ENCODE results near the gene NBEA.
A peak's percentile ranks its signal among the peaks of the same experiment; 100 is the strongest.
"Not testable (repeated sequence)": the region's sequence is repeated elsewhere in the genome, so short reads cannot be mapped to it uniquely, and the experiment has no call there.

The NBEA gene

DNA sequence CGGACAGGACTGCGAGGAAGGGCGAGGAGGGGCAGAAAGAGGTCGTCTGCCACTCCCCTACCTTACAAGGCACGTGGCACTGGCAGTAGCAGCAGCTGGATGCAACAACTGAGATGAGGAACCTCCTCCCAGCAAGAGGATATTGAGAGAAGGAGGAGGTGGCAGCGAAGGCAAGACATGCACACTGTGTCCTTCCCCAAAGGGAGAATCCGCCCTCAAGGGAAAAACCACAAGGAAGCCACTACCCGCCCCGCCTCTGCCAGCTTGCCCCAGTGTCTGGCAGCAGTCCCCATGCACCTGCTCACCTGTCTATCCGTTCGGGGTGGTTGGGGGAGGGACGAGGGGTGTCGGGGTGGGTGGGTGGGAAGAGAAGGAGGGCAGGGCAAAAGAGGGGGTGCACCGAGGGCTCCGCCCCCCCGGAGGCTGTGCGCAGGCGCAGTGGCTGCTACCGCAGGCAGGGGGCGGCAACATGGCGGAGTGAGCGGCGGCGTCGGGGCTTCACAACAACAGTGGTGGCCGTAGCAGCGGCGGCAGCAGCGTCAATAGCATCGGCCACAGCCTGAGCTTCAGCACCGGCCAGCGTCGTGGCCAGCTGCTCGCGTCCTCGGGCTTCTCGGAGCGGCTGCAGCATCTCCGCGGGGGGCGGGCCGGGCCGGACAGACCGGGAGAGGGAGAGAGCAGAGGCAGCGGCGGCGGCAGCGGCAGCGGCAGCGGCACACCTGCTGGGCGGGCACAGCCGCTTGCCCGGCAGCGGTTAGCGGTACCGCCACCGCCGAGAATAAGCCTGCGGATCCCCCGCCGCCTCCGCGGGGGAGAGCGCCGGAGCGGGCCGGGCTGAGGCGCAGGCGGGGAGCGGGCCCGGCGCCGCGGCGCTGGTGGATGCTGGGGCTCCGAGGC lies at the start of gene NBEA:
NBEA (plus strand) TSS at position 436 of the 897 bp plus-strand sequence. CDS start 551 bp downstream, outside the sequence.
- peak; percentile 13 to 19 for DNase-seq (ENCODE audit: low read depth in 2 of 2)

- no peak for DNase-seq (ENCODE audit: low read depth in 2 of 2)
Observed at GRCh38 chr13:34894756-34895155, 47.3 kb upstream of the NBEA start.

DNA sequence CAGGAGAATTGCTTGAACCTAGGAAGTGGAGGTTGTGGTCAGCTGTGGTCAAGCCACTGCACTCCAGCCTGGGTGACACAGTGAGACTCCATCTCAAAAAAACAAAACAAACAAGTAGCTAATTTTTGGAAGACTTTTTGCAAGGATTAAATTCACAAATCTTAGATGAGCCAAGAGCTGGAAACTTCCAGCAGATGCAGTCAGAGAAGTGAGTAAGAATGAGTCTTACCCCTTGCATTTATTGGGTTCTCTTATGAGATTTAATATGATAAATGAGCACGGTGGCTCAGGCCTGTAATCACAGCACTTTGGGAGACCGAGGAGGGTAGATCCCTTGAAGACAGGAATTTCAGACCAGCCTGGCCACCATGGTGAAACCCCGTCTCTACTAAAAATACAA lies 44.9 kb upstream of the NBEA start:
- DNase-seq (ENCODE audit: low read depth in 2 of 2), result no peak

- no peak for DNase-seq (ENCODE audit: low read depth in 2 of 2)
Observed at GRCh38 chr13:34899888-34900287, 42.2 kb upstream of the NBEA start.

GRCh38 chr13:34900288-34900739 lies 41.8 kb upstream of the NBEA start:
- DNase-seq (ENCODE audit: low read depth in 2 of 2), result no peak

- DNase-seq (ENCODE audit: low read depth in 2 of 2), result no peak
Observed at GRCh38 chr13:34901572-34901971, 40.5 kb upstream of the NBEA start.

DNA sequence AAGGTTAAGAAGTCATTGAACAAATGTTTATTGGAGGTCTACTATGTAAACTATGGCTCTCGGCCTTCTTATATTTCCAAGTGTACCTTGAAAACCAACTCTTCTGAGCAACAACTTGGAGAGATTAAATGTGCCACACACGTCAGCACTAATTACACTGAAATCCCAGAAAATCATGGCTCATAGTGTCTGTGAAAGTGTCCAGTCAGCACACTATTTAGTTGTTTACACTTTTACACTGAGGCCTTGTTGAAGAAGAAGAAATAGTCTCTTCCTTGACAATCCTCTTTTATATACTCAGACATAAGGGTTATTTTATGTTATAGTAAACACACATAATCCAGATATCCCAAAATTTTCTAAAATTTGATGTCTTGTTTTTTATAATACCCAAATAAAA lies 30.9 kb upstream of the NBEA start:
- DNase-seq (ENCODE audit: low read depth in 2 of 2), result no peak

GRCh38 chr13:34913040-34913439 lies 29.0 kb upstream of the NBEA start:
- DNase-seq (ENCODE audit: low read depth in 2 of 2), result no peak

DNA sequence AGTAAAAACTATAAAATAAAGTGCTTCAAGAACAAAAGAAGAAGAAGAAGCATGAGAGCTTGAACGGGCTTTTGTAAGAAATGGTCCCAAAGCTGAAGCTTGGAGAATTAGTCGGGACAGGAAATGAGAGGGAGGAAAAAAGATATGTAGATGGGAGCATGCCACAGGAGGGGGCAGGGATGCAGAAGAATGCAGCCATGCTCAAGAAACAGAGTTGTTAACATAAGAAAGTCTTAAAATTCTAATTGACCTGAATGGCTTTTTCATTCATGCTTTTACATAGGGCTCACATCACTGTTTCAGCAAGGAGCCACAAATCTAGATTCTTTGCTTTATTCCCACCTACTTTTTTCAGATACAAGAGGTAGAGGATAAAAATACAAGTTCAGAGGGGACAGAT lies 27.7 kb upstream of the NBEA start:
- no peak for DNase-seq (ENCODE audit: low read depth in 2 of 2)

DNA sequence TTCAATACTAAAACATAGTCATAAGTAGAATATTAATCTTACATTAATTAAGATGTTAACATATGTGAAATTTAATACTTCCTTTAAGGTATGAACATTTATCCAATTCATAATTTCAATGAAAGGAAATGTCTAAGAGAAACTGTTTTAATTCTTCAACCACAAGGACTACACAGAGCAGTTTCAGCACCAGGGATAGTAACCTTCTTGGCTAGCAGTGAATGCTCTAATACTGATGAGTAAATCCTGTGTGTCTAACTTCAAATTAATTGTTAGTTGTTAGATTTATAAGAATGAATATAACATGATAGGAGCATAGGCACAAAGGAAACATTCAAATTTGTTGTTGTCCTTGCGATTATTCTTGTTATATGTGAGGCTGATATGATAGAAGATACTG lies 15.6 kb upstream of the NBEA start:
- peak; percentile 8 to 16 for DNase-seq (ENCODE audit: low read depth in 2 of 2)

- DNase-seq (ENCODE audit: low read depth in 2 of 2), result not testable (repeated sequence)
Observed at GRCh38 chr13:34928676-34929075, 13.4 kb upstream of the NBEA start.

- no peak for DNase-seq (ENCODE audit: low read depth in 2 of 2)
Observed at GRCh38 chr13:34931572-34931971, 10.5 kb upstream of the NBEA start.

GRCh38 chr13:34933349-34933748 lies 8.7 kb upstream of the NBEA start:
- DNase-seq (ENCODE audit: low read depth in 2 of 2), result no peak

DNA sequence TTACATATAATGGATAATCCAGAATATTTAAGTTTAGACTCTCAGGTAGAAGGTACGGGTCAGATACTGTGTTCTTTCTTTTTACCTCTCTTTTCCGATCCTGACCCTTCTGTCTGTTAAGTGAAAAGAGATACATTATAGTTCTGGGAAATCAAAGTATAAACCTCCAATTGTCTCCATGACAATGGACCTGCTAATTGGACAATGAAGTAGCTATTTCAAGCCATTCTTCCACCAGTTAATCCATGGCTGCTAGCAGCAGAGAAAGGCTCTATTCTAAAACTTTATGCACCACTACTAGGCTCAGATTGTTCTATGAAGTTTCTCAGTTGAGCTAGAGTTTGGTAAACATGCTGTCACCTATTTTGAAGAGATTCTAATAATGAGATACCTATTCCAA lies 8.3 kb upstream of the NBEA start:
- no peak for DNase-seq (ENCODE audit: low read depth in 2 of 2)

DNA sequence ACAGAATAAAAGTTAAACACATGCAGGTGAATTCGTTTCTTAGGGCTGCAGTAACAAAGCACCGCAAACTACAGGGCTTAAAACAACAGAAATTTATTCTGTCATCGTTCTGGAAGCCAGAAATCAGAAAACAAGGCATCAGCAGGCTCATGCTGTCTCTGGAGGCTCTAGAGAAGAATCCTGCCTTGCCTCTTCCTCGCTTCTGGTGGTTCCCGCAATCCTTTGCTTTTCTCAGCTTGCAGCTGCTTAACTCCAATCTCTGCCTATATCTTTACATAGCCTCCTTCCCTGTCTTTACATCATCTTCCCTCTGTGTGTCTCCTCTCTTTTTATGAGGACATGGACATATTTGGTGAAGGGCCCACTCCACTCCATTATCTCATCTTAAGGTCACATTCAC lies 6.2 kb upstream of the NBEA start:
- DNase-seq (ENCODE audit: low read depth in 2 of 2), result no peak

DNA sequence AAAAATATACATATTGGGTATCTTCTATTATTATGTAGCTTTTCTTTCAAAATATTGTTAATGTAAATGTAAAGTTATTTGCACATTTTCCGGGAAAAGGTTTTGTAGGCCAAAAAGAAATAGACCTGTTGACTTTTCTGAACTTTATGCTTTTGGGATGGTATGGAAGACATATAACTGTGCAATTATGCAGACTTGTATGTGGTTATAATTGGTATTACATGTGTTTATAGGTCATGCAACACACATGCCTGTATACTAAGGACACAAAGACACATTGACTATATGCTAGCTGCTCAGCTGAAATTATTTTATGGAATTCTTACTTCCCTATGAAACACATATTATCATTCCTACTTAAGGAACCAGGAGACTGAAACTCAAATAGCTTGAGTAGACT lies 2.3 kb upstream of the NBEA start:
- no peak for DNase-seq (ENCODE audit: low read depth in 2 of 2)

GRCh38 chr13:34941436-34941834 lies 635 bp upstream of the NBEA start:
- DNase-seq (ENCODE audit: low read depth in 2 of 2), result no peak

- no peak for DNase-seq (ENCODE audit: low read depth in 2 of 2)
Observed at GRCh38 chr13:34942732-34943435, 814 bp downstream of the NBEA start.

- DNase-seq (ENCODE audit: low read depth in 2 of 2), result no peak
Observed at GRCh38 chr13:34943436-34944273, 1.6 kb downstream of the NBEA start.

DNA sequence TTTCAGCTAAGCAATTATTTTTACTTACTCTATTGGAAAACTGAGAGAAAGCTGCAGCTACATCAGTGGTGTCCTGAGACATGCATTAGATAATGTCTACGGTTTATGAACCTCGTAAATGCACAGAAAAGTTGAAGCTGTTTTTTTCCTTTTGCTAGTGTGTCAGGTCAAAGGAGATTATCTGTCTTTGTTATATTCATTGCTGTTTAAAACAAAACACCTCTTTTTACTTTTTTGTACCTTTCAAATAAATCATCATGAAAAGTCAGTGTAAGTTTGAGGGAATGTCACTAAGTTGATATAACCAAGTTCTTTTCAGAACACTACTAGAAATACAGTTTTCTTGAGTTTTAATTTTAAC lies 2.2 kb downstream of the NBEA start:
- no peak for DNase-seq (ENCODE audit: low read depth in 2 of 2)

DNA sequence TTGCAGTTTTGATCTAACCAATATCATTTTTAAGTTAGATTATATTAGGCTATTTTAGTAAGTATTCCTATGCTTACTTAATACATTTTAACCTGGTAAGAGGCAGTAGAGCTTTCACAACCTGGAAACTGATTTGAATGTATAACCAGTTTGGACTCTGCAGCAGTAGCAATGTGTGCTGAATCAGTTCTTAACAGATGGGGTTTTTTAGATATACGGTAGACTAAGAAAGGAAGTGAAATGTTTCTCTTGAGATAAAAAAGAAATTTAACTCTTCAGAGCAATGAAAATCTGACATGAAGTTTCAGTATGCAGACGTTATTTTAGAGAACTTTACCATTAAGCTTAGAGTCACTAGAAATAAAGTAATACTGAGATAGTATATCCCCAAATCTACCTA lies 2.7 kb downstream of the NBEA start:
- no peak for DNase-seq (ENCODE audit: low read depth in 2 of 2)

DNA sequence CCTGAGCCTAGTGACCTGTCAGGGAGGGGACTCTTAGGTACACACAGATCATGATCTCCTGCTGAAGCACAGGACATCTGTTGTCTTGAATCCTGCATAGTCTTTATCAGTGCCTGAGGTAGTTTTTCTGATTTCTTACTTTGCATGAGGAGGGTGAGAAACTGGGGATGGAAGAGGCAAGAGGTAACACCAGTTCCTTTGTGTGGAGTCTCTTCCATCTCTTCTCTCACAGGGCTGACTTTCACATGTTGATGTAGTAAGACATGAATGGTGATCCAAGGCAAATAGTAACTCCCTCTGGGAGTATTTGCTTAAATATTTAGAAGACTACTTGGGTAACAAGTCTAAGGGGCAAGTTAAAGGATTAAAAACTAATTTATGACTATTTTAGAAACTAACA lies 9.5 kb downstream of the NBEA start:
- no peak for DNase-seq (ENCODE audit: low read depth in 2 of 2)
